HG02840 (cell line): ENCODE data around the gene CENPW.

Experiments
- ATAC-seq: cut with Tn5 transposase; IDR thresholded peaks from one replicate; pipeline ENCODE4 v1.9.1; 2021; ENCODE audit warnings: mild to moderate bottlenecking, moderate library complexity, moderate number of reproducible peaks; ENCODE audit not compliant: unreplicated experiment, low FRiP score

CENPW gene

GRCh38 chr6:126339796-126340609, at the start of gene CENPW:
Gene CENPW (plus strand): TSS chr6:126340115. CDS start chr6:126340274, 159 bp downstream.
- peak; percentile 90 for ATAC-seq

- ATAC-seq: no peak
These were observed 45.9 kb upstream of the CENPW start for GRCh38 chr6:126293891-126294524.

GRCh38 chr6:126300126-126300525, 39.8 kb upstream of the CENPW start:
- no peak for ATAC-seq

GRCh38 chr6:126300735-126301134, 39.2 kb upstream of the CENPW start:
- ATAC-seq: peak; percentile 77

- no peak for ATAC-seq
These were observed 37.7 kb upstream of the CENPW start for GRCh38 chr6:126302191-126302590.

GRCh38 chr6:126307849-126308248, 32.1 kb upstream of the CENPW start:
- no peak for ATAC-seq

GRCh38 chr6:126308362-126308761, 31.6 kb upstream of the CENPW start:
- ATAC-seq: no peak

GRCh38 chr6:126312013-126312665, 27.8 kb upstream of the CENPW start:
- ATAC-seq: no peak

- ATAC-seq: no peak
These were observed 26.0 kb upstream of the CENPW start for GRCh38 chr6:126313941-126314340.

- ATAC-seq: no peak
These were observed 21.1 kb upstream of the CENPW start for GRCh38 chr6:126318797-126319196.

GRCh38 chr6:126333729-126334128, 6.2 kb upstream of the CENPW start:
- ATAC-seq: no peak

GRCh38 chr6:126335210-126335609, 4.7 kb upstream of the CENPW start:
- ATAC-seq: no peak

- ATAC-seq: no peak
These were observed 2.6 kb upstream of the CENPW start for GRCh38 chr6:126337323-126337722.

GRCh38 chr6:126341126-126341525, 1.2 kb downstream of the CENPW start:
- no peak for ATAC-seq

- ATAC-seq: no peak
These were observed 4.3 kb downstream of the CENPW start for GRCh38 chr6:126344181-126344580.

GRCh38 chr6:126351960-126352359, 12.0 kb downstream of the CENPW start:
- ATAC-seq: no peak

GRCh38 chr6:126352514-126352913, 12.6 kb downstream of the CENPW start:
- ATAC-seq: no peak

- ATAC-seq: no peak
These were observed 16.6 kb downstream of the CENPW start for GRCh38 chr6:126356526-126356925.

- ATAC-seq: no peak
These were observed 20.1 kb downstream of the CENPW start for GRCh38 chr6:126359936-126360537.

- no peak for ATAC-seq
These were observed 22.0 kb downstream of the CENPW start for GRCh38 chr6:126361832-126362440.

- ATAC-seq: no peak
These were observed 27.9 kb downstream of the CENPW start for GRCh38 chr6:126367849-126368248.
